Heart left ventricle (tissue), 16 donors: Measurements from ENCODE around the gene LONP2. TPM values are rescaled to one million over a fixed set of nuclear protein-coding genes. Genes with fewer than 3 reads are reported as not detected.

Experiments
- ATAC-seq, 4 donors: fragments of 200-7000 bp; cut with Tn5 transposase; one replicate each; pipeline ENCODE4 v1.9.1; 2020 to 2022; ENCODE audit warnings: moderate library complexity in 4 of 4, mild to moderate bottlenecking in 3 of 4, moderate number of reproducible peaks in 1 of 4
- DNase-seq, 5 donors: peaks; one replicate each; pipeline ENCODE4 v3.0.0-alpha.2; 2020
- H3K27ac ChIP-seq, 12 donors: fragments of 200-600 bp; sonication (generic) in 4 of 12; one replicate each; pipeline versions ENCODE4 v1.5.0 to v1.8.0; 2016 to 2022; ENCODE audit warnings: mild to moderate bottlenecking in 2 of 12
- H3K27me3 ChIP-seq, 9 donors: fragments of 200-600 bp; sonication (generic) in 2 of 9; one replicate each; pipeline versions ENCODE4 v1.5.1 to v1.8.0; 2016 to 2022; ENCODE audit warnings: mild to moderate bottlenecking in 3 of 9
- H3K36me3 ChIP-seq, 9 donors: fragments of 200-600 bp; sonication (generic) in 2 of 9; one replicate each; pipeline versions ENCODE4 v1.5.0 to v1.8.0; 2018 to 2022; ENCODE audit warnings: mild to moderate bottlenecking in 2 of 9
- H3K4me1 ChIP-seq, 12 donors: fragments of 200-600 bp; sonication (generic) in 4 of 12; one replicate each; pipeline versions ENCODE4 v1.5.0 to v1.8.0; 2016 to 2022; ENCODE audit warnings: mild to moderate bottlenecking in 3 of 12
- H3K4me3 ChIP-seq, 12 donors: fragments of 200-600 bp; sonication (generic) in 4 of 12; one replicate each; pipeline versions ENCODE4 v1.5.0 to v1.8.0; 2017 to 2022; ENCODE audit warnings: mild to moderate bottlenecking in 9 of 12, moderate library complexity in 4 of 12
- H3K9me3 ChIP-seq, 12 donors: fragments of 200-600 bp; sonication (generic) in 4 of 12; one replicate each; pipeline versions ENCODE4 v1.5.0 to v1.8.0; 2016 to 2022; ENCODE audit warnings: mild to moderate bottlenecking in 1 of 12
- POLR2A ChIP-seq, 2 donors: fragments of 450-650 bp; IDR thresholded peaks; one replicate each; pipeline ENCODE4 v1.6.1; 2017; ENCODE audit warnings: antibody characterized with exemption in 2 of 2, mild to moderate bottlenecking in 2 of 2, moderate library complexity in 2 of 2
- WGBS, 4 donors: extraction: QIAGEN DNeasy Blood & Tissue Kit in 2 of 4; methylation state at CpG; one replicate each; pipeline versions ENCODE4 v1.1.5 to v1.1.7; 2013 to 2018; 5-methylcytosine and 5-hydroxymethylcytosine counted together
- intact Hi-C, 10 donors: fragments of 100-400 bp; cut with DNase I; formaldehyde crosslinking; loops; one replicate each; pipeline versions ENCODE4 v1.11.1 to v1.14.2; 2022
- polyA plus RNA-seq, 2 donors: library from polyadenylated mRNA; stranded (reverse); fragments of 200-250 nt; gene quantifications; one replicate each; pipeline ENCODE4 v1.2.3, GENCODE V29; 2013
- total RNA-seq, 9 donors: library from RNA; depleted of rRNA in 2 of 9; stranded (reverse); fragments of >200 nt in 2 of 9; fragmentation: NEBNext Ultra II Directional in 3 of 9; extraction: Animal tissue kit (Norgen Biotek cat#: 25700) in 3 of 9; gene quantifications; one replicate each; pipeline versions ENCODE4 v1.1.0 to v1.2.4, GENCODE V29; 2016 to 2023
- TF ChIP-seq, protein P1 (sequence below), 12 donors: fragments of 200-600 bp; sonication (generic) in 4 of 12; IDR thresholded peaks; one replicate each; pipeline versions ENCODE4 v1.5.0 to v1.8.0; 2018 to 2022; ENCODE audit warnings: antibody characterized with exemption in 12 of 12, mild to moderate bottlenecking in 5 of 12
- donor health status: ischemic (EF 13 %, LVEDD 7.1; RV severe dilation, severe dysfunction).
- donor health status: healthy with polysubstance abuse.
- donor health status: DM: no; HTN: yes; CAD: no.
- donor health status: DM: no; HTN: no; CAD: no.
- donor health status: ischemic (EF 25% LVEDD 6.9; RV normal size, moderate dysfunction).
- donor health status: ischemic (EF 25% LVEDD 5.7; RV mildly dilated, moderate dysfunction).
- donor health status: healthy.
- donor health status: DM: yes; HTN: yes; CAD: no.
- donor health status: ischemic (EF 35%, LVEDD 5.7; RV mildly dilated, moderate dysfunction).
- donor health status: nonischemic (EF 11% LVEDD 7.7; RV severe dilation, severe dysfunction).
- donor health status: DM: yes; HTN: yes; CAD: no.
- donor health status: PGD.
- donor health status: ischemic (EF 29% LVEDD 5.4; RV normal size, mild dysfunction).
- donor health status: nonischemic (EF 23%, LVEDD 6.1; RV moderate dilation, normal function).

The LONP2 gene
- total and polyA plus RNA-seq, 11 donors: 24.8 to 87.4 (median 69.2) TPM

DNA sequence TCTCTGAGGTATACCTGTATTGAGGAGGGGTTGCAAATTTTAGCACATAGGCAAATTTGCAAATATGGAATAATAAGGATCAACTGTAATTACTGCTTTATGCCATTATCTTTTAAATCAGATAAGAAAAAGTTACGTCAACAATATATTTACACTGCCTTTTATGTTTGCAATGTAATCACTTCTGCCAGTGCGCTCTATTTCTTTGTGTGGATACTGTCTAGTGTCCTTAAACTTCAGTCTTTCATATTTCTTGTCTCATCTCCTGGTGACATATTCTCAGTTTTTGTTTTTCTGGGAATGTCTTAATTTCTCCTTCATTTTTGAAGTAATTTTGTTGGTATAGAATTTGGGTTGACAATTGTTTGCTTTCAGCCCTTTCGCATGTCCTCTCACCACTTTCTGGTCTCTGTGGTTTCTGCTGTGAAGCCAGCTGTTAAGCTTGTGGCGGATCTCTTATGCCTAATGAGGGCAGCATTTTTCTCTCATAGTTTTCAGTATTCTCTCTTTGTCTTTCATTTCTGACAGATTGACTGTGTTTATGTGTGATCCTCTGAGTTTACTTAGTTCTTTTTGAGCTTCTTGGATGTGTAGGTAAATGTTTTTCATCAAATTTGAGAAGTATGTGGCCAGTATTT, 40.8 kb downstream of the LONP2 start:
- 92 to 97% (median 94%) methylated on average over 4 of the region's 4 CpGs for WGBS, 4 donors
- intact Hi-C loops: loop anchor here in 1 of 10 donors (5.0 kb wide), 1 partner anchor 32 kb away; no protein-coding TSS in a partner anchor
- Histone ChIP-seq H3K4me3 (no peak overlapping the region), H3K4me1 (peaks cover 3 to 34% (median 23%) of the 10 kb centered on the region in 12 donors), H3K9me3 (peaks cover 0 to 16% (median 8%) of the 10 kb centered on the region in 12 donors), H3K27me3 (no peaks in the 10 kb centered on the region), H3K36me3 (peaks cover 0 to 60% (median 28%) of the 10 kb centered on the region in 9 donors), H3K27ac (no peak overlapping the region)
- TF ChIP-seq, protein P1, sequence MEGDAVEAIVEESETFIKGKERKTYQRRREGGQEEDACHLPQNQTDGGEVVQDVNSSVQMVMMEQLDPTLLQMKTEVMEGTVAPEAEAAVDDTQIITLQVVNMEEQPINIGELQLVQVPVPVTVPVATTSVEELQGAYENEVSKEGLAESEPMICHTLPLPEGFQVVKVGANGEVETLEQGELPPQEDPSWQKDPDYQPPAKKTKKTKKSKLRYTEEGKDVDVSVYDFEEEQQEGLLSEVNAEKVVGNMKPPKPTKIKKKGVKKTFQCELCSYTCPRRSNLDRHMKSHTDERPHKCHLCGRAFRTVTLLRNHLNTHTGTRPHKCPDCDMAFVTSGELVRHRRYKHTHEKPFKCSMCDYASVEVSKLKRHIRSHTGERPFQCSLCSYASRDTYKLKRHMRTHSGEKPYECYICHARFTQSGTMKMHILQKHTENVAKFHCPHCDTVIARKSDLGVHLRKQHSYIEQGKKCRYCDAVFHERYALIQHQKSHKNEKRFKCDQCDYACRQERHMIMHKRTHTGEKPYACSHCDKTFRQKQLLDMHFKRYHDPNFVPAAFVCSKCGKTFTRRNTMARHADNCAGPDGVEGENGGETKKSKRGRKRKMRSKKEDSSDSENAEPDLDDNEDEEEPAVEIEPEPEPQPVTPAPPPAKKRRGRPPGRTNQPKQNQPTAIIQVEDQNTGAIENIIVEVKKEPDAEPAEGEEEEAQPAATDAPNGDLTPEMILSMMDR (IDR thresholded peaks at IDR 0.05): no peak
- no peak for TF ChIP-seq POLR2A (IDR thresholded peaks at IDR 0.05)
- ATAC-seq: no peak
- no peak for DNase-seq

DNA sequence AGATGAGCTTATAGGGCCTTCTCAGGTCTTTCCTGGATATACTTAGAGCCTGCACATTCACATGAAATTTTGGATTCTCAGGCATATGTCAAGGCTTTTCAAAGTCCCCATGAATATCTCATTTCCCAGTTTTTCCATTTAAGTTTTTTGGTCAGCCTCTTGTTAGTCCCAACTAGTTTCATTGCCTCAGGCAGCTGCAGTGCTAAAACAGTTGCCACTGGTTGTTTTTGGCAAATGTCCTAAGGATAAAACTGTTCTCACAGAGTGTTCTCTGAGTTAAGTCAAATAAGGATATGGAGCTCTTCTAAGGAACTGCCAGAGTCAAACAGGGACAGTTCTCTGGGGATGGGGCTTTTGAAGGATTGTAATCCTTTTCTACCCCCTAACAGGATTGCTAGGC, 43.1 kb downstream of the LONP2 start:
- ATAC-seq (no peak), DNase-seq (no peak)
- H3K27ac ChIP-seq: no peak overlapping the region
- H3K27me3 ChIP-seq: no peaks in the 10 kb centered on the region
- peaks cover 0 to 16% (median 8%) of the 10 kb centered on the region in 12 donors for H3K9me3 ChIP-seq
- TF ChIP-seq POLR2A (IDR thresholded peaks at IDR 0.05): no peak
- TF ChIP-seq, protein P1 (IDR thresholded peaks at IDR 0.05): no peak
- intact Hi-C loops: no loop called here
- no peak overlapping the region for H3K4me3 ChIP-seq
- H3K4me1 ChIP-seq: peaks cover 3 to 21% (median 11%) of the 10 kb centered on the region in 12 donors
- H3K36me3 ChIP-seq: peaks cover 0 to 69% (median 46%) of the 10 kb centered on the region in 9 donors

DNA sequence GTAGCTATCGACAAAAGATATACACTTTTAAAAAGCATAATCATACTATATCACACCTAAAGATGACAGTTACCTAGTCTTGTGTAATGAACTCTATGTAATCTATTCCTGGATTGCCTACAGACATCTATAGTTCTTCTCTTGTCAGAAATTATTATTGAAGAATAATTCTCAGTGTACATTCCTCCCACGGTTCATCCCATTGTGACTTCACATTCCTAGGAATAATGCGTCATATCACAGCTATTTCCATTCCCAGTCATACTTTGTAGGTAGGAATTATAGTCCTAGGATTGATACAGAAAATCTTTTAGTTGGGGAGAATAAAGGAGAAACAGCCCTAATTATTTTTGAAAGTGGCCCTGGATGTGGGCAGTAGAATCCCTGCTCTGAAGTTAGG, 47.2 kb downstream of the LONP2 start:
- H3K27me3 ChIP-seq: no peaks in the 10 kb centered on the region
- no peak overlapping the region for H3K4me3 ChIP-seq
- no peak overlapping the region for H3K27ac ChIP-seq
- H3K4me1 ChIP-seq: peaks cover 0 to 6% (median 0%) of the 10 kb centered on the region in 12 donors
- intact Hi-C loops: no loop called here
- 93 to 95% (median 94%) methylated on average over 3 of the region's 3 CpGs for WGBS, 4 donors
- H3K36me3 ChIP-seq: peaks cover 0 to 80% (median 60%) of the 10 kb centered on the region in 9 donors
- ATAC-seq (no peak), DNase-seq (no peak)
- no peak for TF ChIP-seq POLR2A (IDR thresholded peaks at IDR 0.05)
- TF ChIP-seq, protein P1 (IDR thresholded peaks at IDR 0.05): no peak
- H3K9me3 ChIP-seq: peaks cover 0 to 16% (median 8%) of the 10 kb centered on the region in 12 donors

DNA sequence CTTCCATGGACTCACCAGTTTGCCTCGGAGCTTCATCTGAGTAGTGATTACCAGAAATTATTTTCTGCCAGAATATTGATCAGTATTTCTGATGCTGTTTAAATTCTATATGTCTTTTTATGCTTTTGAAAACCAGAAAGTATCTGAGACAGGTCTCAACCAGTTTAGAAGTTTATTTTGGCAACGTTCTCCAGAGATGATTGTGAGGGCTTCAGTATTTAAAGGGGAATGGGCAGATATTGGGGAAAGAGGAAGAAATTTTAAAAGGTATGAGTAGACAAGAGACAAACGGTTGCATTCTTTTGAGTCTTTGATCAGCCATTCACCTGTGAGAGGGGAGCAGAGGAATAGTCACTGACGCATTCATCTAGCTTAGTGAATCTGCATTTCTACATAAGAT, 47.7 kb downstream of the LONP2 start:
- no peaks in the 10 kb centered on the region for H3K27me3 ChIP-seq
- ATAC-seq (no peak), DNase-seq (no peak)
- peaks cover 0 to 80% (median 60%) of the 10 kb centered on the region in 9 donors for H3K36me3 ChIP-seq
- H3K27ac ChIP-seq: no peak overlapping the region
- H3K4me3 ChIP-seq: no peak overlapping the region
- 75 to 85% (median 80%) methylated on average over 4 of the region's 4 CpGs for WGBS, 4 donors
- H3K4me1 ChIP-seq: peaks cover 0 to 6% (median 0%) of the 10 kb centered on the region in 12 donors
- TF ChIP-seq POLR2A (IDR thresholded peaks at IDR 0.05): no peak
- TF ChIP-seq, protein P1 (IDR thresholded peaks at IDR 0.05): no peak
- intact Hi-C loops: no loop called here
- peaks cover 0 to 12% (median 7%) of the 10 kb centered on the region in 12 donors for H3K9me3 ChIP-seq
